Activated CD4-positive, alpha-beta T cell treated with anti-CD3 and anti-CD28 coated beads, Interleukin-2, amount 10 ng/mL, durations not matched to agents 24 days and 14 days (primary cell): ENCODE data around the gene DLG2. TPM values are rescaled to one million over a fixed set of nuclear protein-coding genes. Genes with fewer than 3 reads are reported as not detected.

Experiments
- DNase-seq: peaks from one replicate; pipeline ENCODE4 v3.0.0; 2022
- H3K27ac Mint-ChIP-seq: one replicate; pipeline ENCODE4 v1.8.0; 2022; ENCODE audit warnings: mild to moderate bottlenecking, mixed read lengths
- H3K27me3 Mint-ChIP-seq: one replicate; pipeline ENCODE4 v1.8.0; 2022; ENCODE audit warnings: mixed read lengths
- H3K36me3 Mint-ChIP-seq: one replicate; pipeline ENCODE4 v1.8.0; 2022; ENCODE audit warnings: low read depth, mild to moderate bottlenecking, mixed read lengths
- H3K4me1 Mint-ChIP-seq: one replicate; pipeline ENCODE4 v1.8.0; 2021; ENCODE audit warnings: mixed read lengths
- H3K4me3 Mint-ChIP-seq: one replicate; pipeline ENCODE4 v1.8.0; 2022; ENCODE audit warnings: mild to moderate bottlenecking, moderate library complexity, mixed read lengths
- H3K9me3 Mint-ChIP-seq: one replicate; pipeline ENCODE4 v1.8.0; 2021; ENCODE audit warnings: mixed read lengths
- intact Hi-C: fragments of 100-400 bp; cut with micrococcal nuclease; formaldehyde crosslinking; loops from one replicate; pipeline ENCODE4 v1.15.1; 2023
- total RNA-seq: library from RNA; stranded (reverse); gene quantifications from 2 replicates; pipeline ENCODE4 v1.2.3, GENCODE V29; 2022

The DLG2 gene
- total RNA-seq, 1 donor from 2014 or later = 1.0 TPM

GRCh38 chr11:84930863-84931262 is 696.3 kb downstream of the DLG2 start:
- Mint-ChIP-seq H3K27ac (no peak overlapping the region), H3K36me3 (no peaks in the 10 kb centered on the region), H3K9me3 (no peaks in the 10 kb centered on the region), H3K4me1 (no peaks in the 10 kb centered on the region), H3K27me3 (no peaks in the 10 kb centered on the region), H3K4me3 (no peak overlapping the region)
- no peak for DNase-seq
- intact Hi-C loops = no loop called here

GRCh38 chr11:84929738-84930137 is 697.4 kb downstream of the DLG2 start:
- Mint-ChIP-seq H3K4me3 (no peak overlapping the region), H3K9me3 (no peaks in the 10 kb centered on the region), H3K27ac (no peak overlapping the region), H3K4me1 (no peaks in the 10 kb centered on the region), H3K27me3 (no peaks in the 10 kb centered on the region), H3K36me3 (no peaks in the 10 kb centered on the region)
- intact Hi-C loops = no loop called here
- no peak for DNase-seq

DNA sequence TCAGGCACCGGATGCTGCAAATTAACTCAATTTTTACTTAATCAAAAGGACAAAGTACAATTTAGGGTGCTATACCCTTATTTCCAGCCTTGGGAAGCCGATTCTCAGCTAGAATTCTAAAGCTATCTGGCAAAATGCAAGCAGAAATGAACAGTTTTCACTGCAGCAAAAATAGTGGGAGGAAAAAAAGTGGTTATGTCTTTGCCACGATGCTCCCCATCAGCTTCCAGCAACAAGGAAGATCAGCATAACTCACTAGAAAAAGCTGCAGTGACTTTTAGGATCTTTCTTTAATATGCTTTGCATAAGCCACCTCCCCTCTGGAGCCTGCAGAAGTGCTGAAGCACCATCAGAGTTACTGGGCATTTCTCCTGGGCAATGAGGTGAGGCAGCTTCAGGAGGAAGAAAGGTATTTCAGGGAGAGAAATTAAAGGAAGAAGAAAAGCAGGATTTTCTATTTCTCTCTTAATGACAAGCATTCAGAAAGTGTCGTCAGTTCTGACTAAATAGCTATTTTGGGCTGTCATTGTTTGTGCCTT is 702.9 kb downstream of the DLG2 start:
- H3K4me3 Mint-ChIP-seq = no peak overlapping the region
- H3K27me3 Mint-ChIP-seq = no peaks in the 10 kb centered on the region
- no peaks in the 10 kb centered on the region for H3K36me3 Mint-ChIP-seq
- H3K9me3 Mint-ChIP-seq = no peaks in the 10 kb centered on the region
- H3K27ac Mint-ChIP-seq = no peak overlapping the region
- no peak for DNase-seq
- intact Hi-C loops = no loop called here
- no peaks in the 10 kb centered on the region for H3K4me1 Mint-ChIP-seq

DNA sequence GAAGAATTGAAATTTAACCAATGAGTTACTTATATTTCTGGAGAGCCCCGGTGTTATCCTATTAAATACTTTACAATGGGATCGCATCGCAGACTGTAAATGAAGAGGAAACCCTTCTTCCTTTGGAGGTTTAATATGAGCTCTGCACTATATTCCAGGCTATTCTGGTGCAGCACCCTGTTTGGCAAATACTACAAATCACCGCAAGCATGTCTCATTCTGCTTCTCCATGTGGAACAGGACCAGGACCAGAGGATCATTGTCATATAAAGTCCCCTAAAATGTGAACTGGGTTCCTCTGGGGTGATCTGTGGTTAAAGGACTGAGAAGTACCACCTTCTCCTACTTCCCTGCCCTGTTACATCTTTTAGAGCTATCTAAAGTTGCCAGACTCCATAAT is 703.7 kb downstream of the DLG2 start:
- DNase-seq = no peak
- no peak overlapping the region for H3K4me3 Mint-ChIP-seq
- intact Hi-C loops = no loop called here
- H3K4me1 Mint-ChIP-seq = no peaks in the 10 kb centered on the region
- H3K36me3 Mint-ChIP-seq = no peaks in the 10 kb centered on the region
- no peak overlapping the region for H3K27ac Mint-ChIP-seq
- no peaks in the 10 kb centered on the region for H3K9me3 Mint-ChIP-seq
- H3K27me3 Mint-ChIP-seq = no peaks in the 10 kb centered on the region

GRCh38 chr11:84922836-84923235 is 704.3 kb downstream of the DLG2 start:
- Mint-ChIP-seq H3K4me1 (no peaks in the 10 kb centered on the region), H3K27me3 (no peaks in the 10 kb centered on the region), H3K4me3 (no peak overlapping the region), H3K36me3 (no peaks in the 10 kb centered on the region), H3K9me3 (no peaks in the 10 kb centered on the region), H3K27ac (no peak overlapping the region)
- intact Hi-C loops = no loop called here
- no peak for DNase-seq

DNA sequence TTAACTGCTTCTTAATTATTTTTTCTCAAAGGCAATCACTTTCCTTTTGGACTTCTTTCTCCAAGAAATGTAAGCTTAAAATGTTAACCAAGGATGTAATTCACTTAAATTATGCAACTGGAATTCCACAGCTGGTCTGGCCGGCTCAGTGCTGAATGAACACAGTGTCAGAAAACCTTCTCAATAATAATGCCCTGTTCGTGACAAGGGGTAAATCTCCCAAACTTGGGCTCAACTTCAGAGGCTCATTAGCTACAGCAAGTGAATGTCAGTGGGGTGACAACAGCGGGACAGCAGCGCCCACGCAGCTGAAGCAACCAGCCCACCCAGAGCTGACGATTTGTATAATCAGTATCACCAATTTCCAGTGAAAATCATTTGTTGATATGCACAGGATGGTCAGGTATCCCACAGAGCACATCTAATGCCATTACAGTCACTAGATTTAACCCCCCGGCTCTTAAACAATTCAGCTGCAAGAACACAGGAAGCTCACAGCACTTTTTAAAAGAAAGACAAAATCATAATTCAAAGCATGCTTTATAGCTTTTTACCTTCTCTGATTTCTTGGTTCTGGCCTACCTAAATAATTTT is 704.8 kb downstream of the DLG2 start:
- intact Hi-C loops = no loop called here
- Mint-ChIP-seq H3K27me3 (no peaks in the 10 kb centered on the region), H3K27ac (no peak overlapping the region), H3K4me1 (no peaks in the 10 kb centered on the region), H3K9me3 (no peaks in the 10 kb centered on the region), H3K4me3 (no peak overlapping the region), H3K36me3 (no peaks in the 10 kb centered on the region)
- no peak for DNase-seq

GRCh38 chr11:84914511-84914910 is 712.6 kb downstream of the DLG2 start:
- H3K4me1 Mint-ChIP-seq = no peaks in the 10 kb centered on the region
- no peak overlapping the region for H3K4me3 Mint-ChIP-seq
- H3K27ac Mint-ChIP-seq = no peak overlapping the region
- intact Hi-C loops = no loop called here
- DNase-seq = no peak
- no peaks in the 10 kb centered on the region for H3K36me3 Mint-ChIP-seq
- no peaks in the 10 kb centered on the region for H3K27me3 Mint-ChIP-seq
- H3K9me3 Mint-ChIP-seq = peaks cover 8% of the 10 kb centered on the region

- peaks cover 4% of the 10 kb centered on the region for H3K9me3 Mint-ChIP-seq
- H3K27me3 Mint-ChIP-seq = no peaks in the 10 kb centered on the region
- intact Hi-C loops = no loop called here
- no peaks in the 10 kb centered on the region for H3K36me3 Mint-ChIP-seq
- H3K4me1 Mint-ChIP-seq = no peaks in the 10 kb centered on the region
- no peak overlapping the region for H3K4me3 Mint-ChIP-seq
- no peak overlapping the region for H3K27ac Mint-ChIP-seq
- DNase-seq = no peak
These were observed 717.4 kb downstream of the DLG2 start for GRCh38 chr11:84909740-84910139.

- no peak overlapping the region for H3K4me3 Mint-ChIP-seq
- intact Hi-C loops = no loop called here
These were observed 720.1 kb downstream of the DLG2 start for GRCh38 chr11:84906995-84907394.

GRCh38 chr11:84905411-84905810 is 721.7 kb downstream of the DLG2 start:
- H3K9me3 Mint-ChIP-seq = peaks cover 4% of the 10 kb centered on the region
- H3K4me1 Mint-ChIP-seq = no peaks in the 10 kb centered on the region
- H3K27ac Mint-ChIP-seq = no peak overlapping the region
- intact Hi-C loops = no loop called here
- no peaks in the 10 kb centered on the region for H3K27me3 Mint-ChIP-seq
- DNase-seq = no peak
- no peak overlapping the region for H3K4me3 Mint-ChIP-seq
- no peaks in the 10 kb centered on the region for H3K36me3 Mint-ChIP-seq

More at GRCh38 chr11:84906995-84907394, 720.1 kb downstream of the DLG2 start:
- Mint-ChIP-seq H3K36me3 (no peaks in the 10 kb centered on the region), H3K27me3 (no peaks in the 10 kb centered on the region), H3K4me1 (no peaks in the 10 kb centered on the region), H3K9me3 (peaks cover 4% of the 10 kb centered on the region), H3K27ac (no peak overlapping the region)
- no peak for DNase-seq

DNA sequence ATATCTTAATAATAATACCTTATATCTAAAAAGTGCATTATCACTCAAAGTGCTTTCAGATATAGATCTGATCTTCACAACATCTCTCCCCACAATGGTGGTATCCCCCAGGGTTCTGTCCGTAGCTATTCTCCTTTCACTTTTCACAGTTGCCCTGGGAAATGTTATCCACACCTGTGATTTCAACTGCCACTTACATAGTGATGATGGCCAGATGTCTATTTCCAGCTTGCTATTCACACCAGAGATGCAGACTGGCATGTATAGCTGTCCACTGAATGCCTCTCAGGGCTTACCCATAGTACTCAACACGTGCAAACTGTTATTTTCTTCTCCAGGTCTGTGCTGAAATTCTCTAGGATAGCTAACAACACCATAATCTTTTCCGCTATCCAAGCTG is 724.7 kb downstream of the DLG2 start:
- Mint-ChIP-seq H3K27me3 (no peaks in the 10 kb centered on the region), H3K4me1 (no peaks in the 10 kb centered on the region), H3K4me3 (no peak overlapping the region), H3K36me3 (no peaks in the 10 kb centered on the region), H3K27ac (no peak overlapping the region), H3K9me3 (no peaks in the 10 kb centered on the region)
- intact Hi-C loops = no loop called here
- DNase-seq = no peak

- H3K4me1 Mint-ChIP-seq = no peaks in the 10 kb centered on the region
- no peaks in the 10 kb centered on the region for H3K27me3 Mint-ChIP-seq
- DNase-seq = no peak
- H3K4me3 Mint-ChIP-seq = no peak overlapping the region
- no peaks in the 10 kb centered on the region for H3K9me3 Mint-ChIP-seq
- no peak overlapping the region for H3K27ac Mint-ChIP-seq
- intact Hi-C loops = no loop called here
- no peaks in the 10 kb centered on the region for H3K36me3 Mint-ChIP-seq
These were observed 725.2 kb downstream of the DLG2 start for GRCh38 chr11:84901991-84902390.

DNA sequence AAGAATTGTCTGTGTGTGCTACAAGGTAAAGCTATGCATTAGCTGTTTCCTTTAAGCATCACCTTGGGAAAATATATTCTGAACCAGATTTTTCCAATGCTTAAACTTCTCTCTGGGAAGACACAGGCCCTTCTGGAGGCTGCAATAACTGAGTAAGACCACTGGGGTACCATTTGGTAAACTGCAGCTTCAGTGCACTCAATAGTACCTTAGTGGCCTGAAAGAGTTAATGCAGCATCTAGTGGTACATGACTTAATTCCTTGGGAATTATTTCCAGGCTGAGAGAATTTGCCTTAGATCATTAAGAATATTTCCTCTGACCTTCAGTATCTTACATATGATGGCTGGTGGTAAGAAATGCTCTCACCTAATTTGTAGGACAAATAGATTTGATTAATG is 727.4 kb downstream of the DLG2 start:
- H3K36me3 Mint-ChIP-seq = no peaks in the 10 kb centered on the region
- DNase-seq = no peak
- H3K27ac Mint-ChIP-seq = no peak overlapping the region
- no peaks in the 10 kb centered on the region for H3K27me3 Mint-ChIP-seq
- H3K9me3 Mint-ChIP-seq = no peaks in the 10 kb centered on the region
- no peaks in the 10 kb centered on the region for H3K4me1 Mint-ChIP-seq
- H3K4me3 Mint-ChIP-seq = no peak overlapping the region
- intact Hi-C loops = no loop called here

DNA sequence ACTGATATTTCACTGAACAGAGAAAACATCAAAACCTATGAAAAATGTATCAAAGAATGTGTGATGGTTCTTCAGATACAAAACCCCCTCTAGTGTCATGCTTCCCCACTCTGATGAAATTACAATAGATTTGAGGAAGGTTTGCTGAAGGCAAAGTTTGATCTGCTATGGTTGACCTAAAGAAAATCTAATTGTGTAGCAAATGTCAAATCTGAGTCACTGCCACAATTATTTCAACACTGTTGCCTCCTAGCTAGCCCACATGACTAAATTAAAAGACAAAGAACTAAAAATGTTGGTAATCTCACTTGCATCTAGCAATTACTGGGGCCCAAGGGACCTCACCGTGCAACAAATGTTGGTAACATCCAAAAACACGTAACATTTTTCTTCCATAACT is 728.0 kb downstream of the DLG2 start:
- H3K36me3 Mint-ChIP-seq = no peaks in the 10 kb centered on the region
- intact Hi-C loops = no loop called here
- H3K9me3 Mint-ChIP-seq = no peaks in the 10 kb centered on the region
- no peak for DNase-seq
- no peaks in the 10 kb centered on the region for H3K4me1 Mint-ChIP-seq
- H3K27ac Mint-ChIP-seq = no peak overlapping the region
- no peak overlapping the region for H3K4me3 Mint-ChIP-seq
- no peaks in the 10 kb centered on the region for H3K27me3 Mint-ChIP-seq

DNA sequence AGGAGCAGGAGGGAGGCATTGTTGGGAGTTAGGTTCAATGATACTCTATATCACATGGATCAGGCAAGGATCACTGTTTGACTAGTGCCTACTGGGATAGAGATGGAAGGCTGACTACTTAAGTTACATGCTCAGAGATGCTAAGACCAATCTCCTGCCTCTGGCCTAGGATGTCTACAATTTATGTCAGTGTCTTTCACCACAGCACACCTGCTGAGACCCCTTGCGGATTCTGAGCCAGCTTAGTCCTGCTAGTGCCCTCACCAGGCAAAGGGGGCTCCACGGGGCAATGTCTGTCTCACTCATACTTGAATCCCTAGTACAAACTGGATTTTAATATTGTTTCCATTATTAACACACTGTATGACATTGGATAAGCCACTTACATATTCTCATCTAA is 732.5 kb downstream of the DLG2 start:
- no peaks in the 10 kb centered on the region for H3K27me3 Mint-ChIP-seq
- no peak for DNase-seq
- H3K9me3 Mint-ChIP-seq = peaks cover 3% of the 10 kb centered on the region
- no peaks in the 10 kb centered on the region for H3K4me1 Mint-ChIP-seq
- intact Hi-C loops = no loop called here
- no peaks in the 10 kb centered on the region for H3K36me3 Mint-ChIP-seq
- no peak overlapping the region for H3K4me3 Mint-ChIP-seq
- no peak overlapping the region for H3K27ac Mint-ChIP-seq
